ENCODE results near the gene GATA1. TPM values are rescaled to one million over a fixed set of nuclear protein-coding genes. Genes with fewer than 3 reads are reported as not detected.

GATA1 gene
- total and polyA plus RNA-seq, 2 experiments from 2014 or later = not detected

GRCh38 chrX:48813644-48814043, 27.3 kb downstream of the GATA1 start:
- no peak overlapping the region for H3K4me3 ChIP-seq
- no peak overlapping the region for H3K9ac ChIP-seq
- no peak for DNase-seq
- in situ Hi-C loops (cut with MboI) = no loop called here
- no peak overlapping the region for H3K27ac ChIP-seq
- 95 to 97% methylated on average over 7 to 8 of the region's 8 CpGs for WGBS, 2 experiments (ENCODE audit: low coverage in 1 of 2, low lambda C conversion rate in 2 of 2, missing lambda C conversion rate in 2 of 2)
- H3K4me2 ChIP-seq (ENCODE audit: unreplicated experiment) = no peak overlapping the region
- no peaks in the 10 kb centered on the region for H3K9me2 ChIP-seq (ENCODE audit: insufficient read depth)
- H3K9me3 ChIP-seq (ENCODE audit: low read depth) = no peaks in the 10 kb centered on the region
- H3K79me2 ChIP-seq (ENCODE audit: insufficient read depth) = no peaks in the 10 kb centered on the region
- H3K27me3 ChIP-seq (replicated peaks; ENCODE audit: insufficient read depth) = no peaks in the 10 kb centered on the region
- H4K20me1 ChIP-seq (ENCODE audit: insufficient read depth) = no peaks in the 10 kb centered on the region
- H3K4me1 ChIP-seq (ENCODE audit: insufficient read depth) = no peaks in the 10 kb centered on the region
- H3K36me3 ChIP-seq (ENCODE audit: low read depth) = no peaks in the 10 kb centered on the region
- H3F3A ChIP-seq (ENCODE audit: insufficient read depth) = no peaks in the 10 kb centered on the region
- no peak overlapping the region for H2AFZ ChIP-seq
- TF ChIP-seq EZH2 (IDR thresholded peaks at IDR 0.05; ENCODE audit: insufficient read depth, poor library complexity, severe bottlenecking) (no peak), EZH2phosphoT487 (IDR thresholded peaks at IDR 0.05; ENCODE audit: insufficient read depth, low read depth) (no peak)

GRCh38 chrX:48814722-48815121, 28.3 kb downstream of the GATA1 start:
- in situ Hi-C loops (cut with MboI) = no loop called here
- Histone ChIP-seq H3K9me2 (ENCODE audit: insufficient read depth) (no peaks in the 10 kb centered on the region), H3K9me3 (ENCODE audit: low read depth) (no peaks in the 10 kb centered on the region), H3K79me2 (ENCODE audit: insufficient read depth) (no peaks in the 10 kb centered on the region), H4K20me1 (ENCODE audit: insufficient read depth) (no peaks in the 10 kb centered on the region), H2AFZ (no peak overlapping the region), H3K9ac (no peak overlapping the region), H3K4me2 (ENCODE audit: unreplicated experiment) (no peak overlapping the region), H3K4me1 (ENCODE audit: insufficient read depth) (no peaks in the 10 kb centered on the region), H3K27ac (no peak overlapping the region), H3K27me3 (replicated peaks; ENCODE audit: insufficient read depth) (no peaks in the 10 kb centered on the region), H3F3A (ENCODE audit: insufficient read depth) (no peaks in the 10 kb centered on the region), H3K4me3 (no peak overlapping the region), H3K36me3 (ENCODE audit: low read depth) (no peaks in the 10 kb centered on the region)
- no peak for DNase-seq
- 96 to 97% methylated on average over 7 of the region's 8 CpGs for WGBS, 2 experiments (ENCODE audit: low coverage in 1 of 2, low lambda C conversion rate in 2 of 2, missing lambda C conversion rate in 2 of 2)
- TF ChIP-seq EZH2 (IDR thresholded peaks at IDR 0.05; ENCODE audit: insufficient read depth, poor library complexity, severe bottlenecking) = no peak
- TF ChIP-seq EZH2phosphoT487 (IDR thresholded peaks at IDR 0.05; ENCODE audit: insufficient read depth, low read depth) = no peak

GRCh38 chrX:48815266-48815665, 28.9 kb downstream of the GATA1 start:
- no peak for DNase-seq
- in situ Hi-C loops (cut with MboI) = no loop called here
- Histone ChIP-seq H3K27ac (no peak overlapping the region), H3K4me2 (ENCODE audit: unreplicated experiment) (no peak overlapping the region), H2AFZ (no peak overlapping the region), H3K9me2 (ENCODE audit: insufficient read depth) (no peaks in the 10 kb centered on the region), H3K4me1 (ENCODE audit: insufficient read depth) (no peaks in the 10 kb centered on the region), H4K20me1 (ENCODE audit: insufficient read depth) (no peaks in the 10 kb centered on the region), H3K4me3 (no peak overlapping the region), H3K27me3 (replicated peaks; ENCODE audit: insufficient read depth) (no peaks in the 10 kb centered on the region), H3K9ac (no peak overlapping the region), H3K36me3 (ENCODE audit: low read depth) (no peaks in the 10 kb centered on the region), H3F3A (ENCODE audit: insufficient read depth) (no peaks in the 10 kb centered on the region), H3K9me3 (ENCODE audit: low read depth) (no peaks in the 10 kb centered on the region), H3K79me2 (ENCODE audit: insufficient read depth) (no peaks in the 10 kb centered on the region)
- TF ChIP-seq EZH2 (IDR thresholded peaks at IDR 0.05; ENCODE audit: insufficient read depth, poor library complexity, severe bottlenecking) (no peak), EZH2phosphoT487 (IDR thresholded peaks at IDR 0.05; ENCODE audit: insufficient read depth, low read depth) (no peak)
- WGBS, 2 experiments (ENCODE audit: low coverage in 1 of 2, low lambda C conversion rate in 2 of 2, missing lambda C conversion rate in 2 of 2) = 60 to 78% methylated on average over 5 of the region's 8 CpGs

GRCh38 chrX:48816014-48816810, 29.8 kb downstream of the GATA1 start:
- DNase-seq = no peak
- H3F3A ChIP-seq (ENCODE audit: insufficient read depth) = no peaks in the 10 kb centered on the region
- no peak overlapping the region for H3K9ac ChIP-seq
- no peak overlapping the region for H3K4me2 ChIP-seq (ENCODE audit: unreplicated experiment)
- in situ Hi-C loops (cut with MboI) = no loop called here
- no peaks in the 10 kb centered on the region for H3K27me3 ChIP-seq (replicated peaks; ENCODE audit: insufficient read depth)
- H3K79me2 ChIP-seq (ENCODE audit: insufficient read depth) = no peaks in the 10 kb centered on the region
- no peaks in the 10 kb centered on the region for H3K36me3 ChIP-seq (ENCODE audit: low read depth)
- no peak overlapping the region for H3K27ac ChIP-seq
- no peak overlapping the region for H2AFZ ChIP-seq
- no peaks in the 10 kb centered on the region for H3K9me2 ChIP-seq (ENCODE audit: insufficient read depth)
- no peak for TF ChIP-seq EZH2phosphoT487 (IDR thresholded peaks at IDR 0.05; ENCODE audit: insufficient read depth, low read depth)
- no peak for TF ChIP-seq EZH2 (IDR thresholded peaks at IDR 0.05; ENCODE audit: insufficient read depth, poor library complexity, severe bottlenecking)
- WGBS, 2 experiments (ENCODE audit: low coverage in 1 of 2, low lambda C conversion rate in 2 of 2, missing lambda C conversion rate in 2 of 2) = 96 to 98% methylated on average over 7 to 13 of the region's 18 CpGs
- no peaks in the 10 kb centered on the region for H4K20me1 ChIP-seq (ENCODE audit: insufficient read depth)
- H3K9me3 ChIP-seq (ENCODE audit: low read depth) = no peaks in the 10 kb centered on the region
- no peaks in the 10 kb centered on the region for H3K4me1 ChIP-seq (ENCODE audit: insufficient read depth)
- no peak overlapping the region for H3K4me3 ChIP-seq
